ENCODE measurements around the gene RPS14. TPM values are rescaled to one million over a fixed set of nuclear protein-coding genes. Genes with fewer than 3 reads are reported as not detected.

RPS14 gene
- total and polyA plus RNA-seq, 10 of the 15 experiments (the other 5 are each of a cell fraction or from before 2014, with no cell fraction given), result 2,295 to 4,047 (median 2,787) TPM

DNA sequence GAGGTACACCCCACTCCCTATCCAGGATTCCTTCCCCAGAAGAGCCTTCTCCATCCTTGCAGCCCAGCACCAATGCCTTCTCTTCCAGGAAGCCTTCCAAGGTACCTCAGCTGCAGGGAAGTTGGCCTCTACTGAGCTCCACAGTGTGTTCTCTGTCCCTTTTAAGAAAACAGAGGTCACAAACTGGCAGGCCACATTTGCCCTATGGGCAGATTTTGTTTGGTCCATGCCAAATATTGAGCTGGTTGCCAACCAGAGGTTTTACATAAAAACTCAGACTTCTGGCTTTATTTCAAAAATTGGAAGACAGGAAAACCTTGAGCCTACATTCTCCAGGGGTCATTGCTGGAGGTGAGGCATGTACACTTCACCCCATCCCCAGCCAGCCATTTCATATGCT is 49.4 kb upstream of the RPS14 start:
- H3K36me3 ChIP-seq (ENCODE audit: control insufficient read depth in 2 of 2, insufficient read depth in 2 of 2, low read length in 1 of 2), result peaks cover 7 to 18% of the 10 kb centered on the region in 2 experiments; a peak in 3 of 4 replicates
- POLR2A ChIA-PET, result interaction anchor here (0.6 to 1.8 kb wide), 2 partner anchors 9 to 11 kb away, joined by 6 to 7 read pairs; no protein-coding TSS in a partner anchor
- no peak for TF ChIP-seq TBL1XR1 (IDR thresholded peaks at IDR 0.05; ENCODE audit: low read depth, low read length)
- no peak for TF ChIP-seq TCF7 (IDR thresholded peaks at IDR 0.05; ENCODE audit: borderline replicate concordance)
- no peak for TF ChIP-seq ETV6 (conservative IDR thresholded peaks at IDR 0.05 in 1 of 2, IDR thresholded peaks at IDR 0.05 in 1 of 2; ENCODE audit: borderline replicate concordance in 1 of 2, low read depth in 1 of 2)
- TF ChIP-seq RBBP5 (conservative IDR thresholded peaks at IDR 0.05), result no peak
- TF ChIP-seq, protein P1, sequence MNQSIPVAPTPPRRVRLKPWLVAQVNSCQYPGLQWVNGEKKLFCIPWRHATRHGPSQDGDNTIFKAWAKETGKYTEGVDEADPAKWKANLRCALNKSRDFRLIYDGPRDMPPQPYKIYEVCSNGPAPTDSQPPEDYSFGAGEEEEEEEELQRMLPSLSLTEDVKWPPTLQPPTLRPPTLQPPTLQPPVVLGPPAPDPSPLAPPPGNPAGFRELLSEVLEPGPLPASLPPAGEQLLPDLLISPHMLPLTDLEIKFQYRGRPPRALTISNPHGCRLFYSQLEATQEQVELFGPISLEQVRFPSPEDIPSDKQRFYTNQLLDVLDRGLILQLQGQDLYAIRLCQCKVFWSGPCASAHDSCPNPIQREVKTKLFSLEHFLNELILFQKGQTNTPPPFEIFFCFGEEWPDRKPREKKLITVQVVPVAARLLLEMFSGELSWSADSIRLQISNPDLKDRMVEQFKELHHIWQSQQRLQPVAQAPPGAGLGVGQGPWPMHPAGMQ (IDR thresholded peaks at IDR 0.05; ENCODE audit: borderline replicate concordance), result no peak
- TF ChIP-seq, protein P2, sequence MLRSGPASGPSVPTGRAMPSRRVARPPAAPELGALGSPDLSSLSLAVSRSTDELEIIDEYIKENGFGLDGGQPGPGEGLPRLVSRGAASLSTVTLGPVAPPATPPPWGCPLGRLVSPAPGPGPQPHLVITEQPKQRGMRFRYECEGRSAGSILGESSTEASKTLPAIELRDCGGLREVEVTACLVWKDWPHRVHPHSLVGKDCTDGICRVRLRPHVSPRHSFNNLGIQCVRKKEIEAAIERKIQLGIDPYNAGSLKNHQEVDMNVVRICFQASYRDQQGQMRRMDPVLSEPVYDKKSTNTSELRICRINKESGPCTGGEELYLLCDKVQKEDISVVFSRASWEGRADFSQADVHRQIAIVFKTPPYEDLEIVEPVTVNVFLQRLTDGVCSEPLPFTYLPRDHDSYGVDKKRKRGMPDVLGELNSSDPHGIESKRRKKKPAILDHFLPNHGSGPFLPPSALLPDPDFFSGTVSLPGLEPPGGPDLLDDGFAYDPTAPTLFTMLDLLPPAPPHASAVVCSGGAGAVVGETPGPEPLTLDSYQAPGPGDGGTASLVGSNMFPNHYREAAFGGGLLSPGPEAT (IDR thresholded peaks at IDR 0.05; ENCODE audit: low read depth), result no peak
- TF ChIP-seq EZH2 (IDR thresholded peaks at IDR 0.05; ENCODE audit: borderline replicate concordance, control insufficient read depth, low read depth, low read length), result no peak
- no peak for TF ChIP-seq ZBED1 (IDR thresholded peaks at IDR 0.05; ENCODE audit: borderline replicate concordance)
- TF ChIP-seq BHLHE40 (IDR thresholded peaks at IDR 0.05; ENCODE audit: borderline replicate concordance in 1 of 2, low read depth in 2 of 2, low read length in 1 of 2), result no peak
- TF ChIP-seq KLF5 (IDR thresholded peaks at IDR 0.05; ENCODE audit: partially characterized antibody), result no peak
- TF ChIP-seq MYC (IDR thresholded peaks at IDR 0.05; ENCODE audit: insufficient read depth, insufficient read length, insufficient replicate concordance, low read length, severe bottlenecking), result no peak
- TF ChIP-seq RUNX3 (IDR thresholded peaks at IDR 0.05; ENCODE audit: low read length), result no peak
- FAIRE-seq, result no peak
- no peaks in the 10 kb centered on the region for H3K4me1 ChIP-seq (ENCODE audit: control insufficient read depth, insufficient read depth, low read length)
- BruUV-seq (replicated peaks), result no TSS peak
- H2AFZ ChIP-seq (ENCODE audit: control insufficient read depth, low read depth, low read length), result no peak overlapping the region
- no peak for DNase-seq (ENCODE audit: low read depth, low spot score)
- H3K9ac ChIP-seq (ENCODE audit: control insufficient read depth, insufficient read depth, low read length), result no peak overlapping the region
- H3K27me3 ChIP-seq (replicated peaks in 1 of 2; ENCODE audit: control insufficient read depth in 2 of 2, insufficient read depth in 2 of 2, low read length in 1 of 2), result no peaks in the 10 kb centered on the region
- SMC1A ChIA-PET (ENCODE audit: uncharacterized antibody, unreplicated experiment), result interaction anchor here (0.7 to 2.7 kb wide), 4 partner anchors 9 to 157 kb away, joined by 3 to 15 read pairs (median 4); no protein-coding TSS in a partner anchor
- no peak overlapping the region for H3K4me3 ChIP-seq
- RAD21 ChIA-PET (ENCODE audit: unreplicated experiment), result interaction anchor here (1.1 to 1.4 kb wide), 2 partner anchors 9 to 40 kb away, joined by 3 to 9 read pairs; no protein-coding TSS in a partner anchor
- H3K79me2 ChIP-seq (ENCODE audit: control insufficient read depth, insufficient read depth, low read length), result peaks cover 11% of the 10 kb centered on the region
- H3K4me2 ChIP-seq (ENCODE audit: control insufficient read depth, insufficient read depth), result no peak overlapping the region
- H3K9me3 ChIP-seq (replicated peaks; ENCODE audit: control insufficient read depth, insufficient read depth, low read length), result no peaks in the 10 kb centered on the region
- CTCF ChIA-PET, result interaction anchor here (1.1 to 2.6 kb wide), 2 partner anchors 9 to 40 kb away, joined by 3 to 11 read pairs; no protein-coding TSS in a partner anchor
- no peak overlapping the region for H3K27ac ChIP-seq (ENCODE audit: control insufficient read depth, insufficient read depth)
- intact Hi-C loops (cut with micrococcal nuclease; ENCODE audit: unreplicated experiment), result loop anchor here (1.0 kb wide), 1 partner anchor 10 kb away; no protein-coding TSS in a partner anchor
- ATAC-seq, result no peak
- in situ Hi-C loops (cut with MboI), result no loop called here
- peaks cover 3% of the 10 kb centered on the region; the same call in 1 of the 2 replicates for H4K20me1 ChIP-seq (ENCODE audit: control insufficient read depth, insufficient read depth)

Measured in GM12878 (cell line).